ENCODE data around the gene MBD4.

GRCh38 chr3:129403450-129403849, 36.3 kb downstream of the MBD4 start:
- TF ChIP-seq, protein P1, sequence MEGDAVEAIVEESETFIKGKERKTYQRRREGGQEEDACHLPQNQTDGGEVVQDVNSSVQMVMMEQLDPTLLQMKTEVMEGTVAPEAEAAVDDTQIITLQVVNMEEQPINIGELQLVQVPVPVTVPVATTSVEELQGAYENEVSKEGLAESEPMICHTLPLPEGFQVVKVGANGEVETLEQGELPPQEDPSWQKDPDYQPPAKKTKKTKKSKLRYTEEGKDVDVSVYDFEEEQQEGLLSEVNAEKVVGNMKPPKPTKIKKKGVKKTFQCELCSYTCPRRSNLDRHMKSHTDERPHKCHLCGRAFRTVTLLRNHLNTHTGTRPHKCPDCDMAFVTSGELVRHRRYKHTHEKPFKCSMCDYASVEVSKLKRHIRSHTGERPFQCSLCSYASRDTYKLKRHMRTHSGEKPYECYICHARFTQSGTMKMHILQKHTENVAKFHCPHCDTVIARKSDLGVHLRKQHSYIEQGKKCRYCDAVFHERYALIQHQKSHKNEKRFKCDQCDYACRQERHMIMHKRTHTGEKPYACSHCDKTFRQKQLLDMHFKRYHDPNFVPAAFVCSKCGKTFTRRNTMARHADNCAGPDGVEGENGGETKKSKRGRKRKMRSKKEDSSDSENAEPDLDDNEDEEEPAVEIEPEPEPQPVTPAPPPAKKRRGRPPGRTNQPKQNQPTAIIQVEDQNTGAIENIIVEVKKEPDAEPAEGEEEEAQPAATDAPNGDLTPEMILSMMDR (conservative IDR thresholded peaks at IDR 0.05; ENCODE audit: low read depth in 2 of 2): no peak
- TF ChIP-seq POLR2AphosphoS5 (IDR thresholded peaks at IDR 0.05; ENCODE audit: low read depth) (no peak), EZH2 (IDR thresholded peaks at IDR 0.05; ENCODE audit: low read depth, unreplicated experiment) (no peak), EZH2phosphoT487 (IDR thresholded peaks at IDR 0.05; ENCODE audit: unreplicated experiment) (no peak), ZNF462 (CRISPR knock-in tag; IDR thresholded peaks at IDR 0.05) (no peak), JUNB (IDR thresholded peaks at IDR 0.05; ENCODE audit: unreplicated experiment) (no peak), CREB1 (CRISPR knock-in tag; IDR thresholded peaks at IDR 0.05; ENCODE audit: low read depth) (no peak), STAT1 (IDR thresholded peaks at IDR 0.05; ENCODE audit: unreplicated experiment) (no peak), NANOG (IDR thresholded peaks at IDR 0.05; ENCODE audit: borderline replicate concordance) (no peak), ETS1 (IDR thresholded peaks at IDR 0.05) (no peak)
- TF ChIP-seq, protein P2, sequence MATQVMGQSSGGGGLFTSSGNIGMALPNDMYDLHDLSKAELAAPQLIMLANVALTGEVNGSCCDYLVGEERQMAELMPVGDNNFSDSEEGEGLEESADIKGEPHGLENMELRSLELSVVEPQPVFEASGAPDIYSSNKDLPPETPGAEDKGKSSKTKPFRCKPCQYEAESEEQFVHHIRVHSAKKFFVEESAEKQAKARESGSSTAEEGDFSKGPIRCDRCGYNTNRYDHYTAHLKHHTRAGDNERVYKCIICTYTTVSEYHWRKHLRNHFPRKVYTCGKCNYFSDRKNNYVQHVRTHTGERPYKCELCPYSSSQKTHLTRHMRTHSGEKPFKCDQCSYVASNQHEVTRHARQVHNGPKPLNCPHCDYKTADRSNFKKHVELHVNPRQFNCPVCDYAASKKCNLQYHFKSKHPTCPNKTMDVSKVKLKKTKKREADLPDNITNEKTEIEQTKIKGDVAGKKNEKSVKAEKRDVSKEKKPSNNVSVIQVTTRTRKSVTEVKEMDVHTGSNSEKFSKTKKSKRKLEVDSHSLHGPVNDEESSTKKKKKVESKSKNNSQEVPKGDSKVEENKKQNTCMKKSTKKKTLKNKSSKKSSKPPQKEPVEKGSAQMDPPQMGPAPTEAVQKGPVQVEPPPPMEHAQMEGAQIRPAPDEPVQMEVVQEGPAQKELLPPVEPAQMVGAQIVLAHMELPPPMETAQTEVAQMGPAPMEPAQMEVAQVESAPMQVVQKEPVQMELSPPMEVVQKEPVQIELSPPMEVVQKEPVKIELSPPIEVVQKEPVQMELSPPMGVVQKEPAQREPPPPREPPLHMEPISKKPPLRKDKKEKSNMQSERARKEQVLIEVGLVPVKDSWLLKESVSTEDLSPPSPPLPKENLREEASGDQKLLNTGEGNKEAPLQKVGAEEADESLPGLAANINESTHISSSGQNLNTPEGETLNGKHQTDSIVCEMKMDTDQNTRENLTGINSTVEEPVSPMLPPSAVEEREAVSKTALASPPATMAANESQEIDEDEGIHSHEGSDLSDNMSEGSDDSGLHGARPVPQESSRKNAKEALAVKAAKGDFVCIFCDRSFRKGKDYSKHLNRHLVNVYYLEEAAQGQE (IDR thresholded peaks at IDR 0.05; ENCODE audit: unreplicated experiment): no peak
